ACC112 (cell line): ENCODE measurements around the gene UBA3.
A peak's percentile ranks its signal among the peaks of the same experiment; 100 is the strongest.

Experiments
- H2AFZ ChIP-seq: fragments of 200-600 bp; sonication (generic); one replicate; pipeline ENCODE4 v1.6.0; 2017; ENCODE audit warnings: antibody characterized with exemption, low read length; ENCODE audit not compliant: unreplicated experiment
- H3K27ac ChIP-seq: fragments of 200-600 bp; sonication (generic); 2 replicates; pipeline ENCODE4 v1.5.1; 2014; ENCODE audit warnings: low read depth, mild to moderate bottlenecking, antibody characterized with exemption, low read length, moderate library complexity
- H3K27me3 ChIP-seq: fragments of 200-600 bp; sonication (generic); 2 replicates; pipeline ENCODE4 v1.6.1; 2014; ENCODE audit warnings: mild to moderate bottlenecking, antibody characterized with exemption, low read length, moderate library complexity, mixed read lengths; ENCODE audit not compliant: insufficient read depth
- H3K36me3 ChIP-seq: fragments of 200-600 bp; sonication (generic); 2 replicates; pipeline ENCODE4 v1.6.1; 2016; ENCODE audit warnings: mild to moderate bottlenecking, antibody characterized with exemption, low read length, moderate library complexity, mixed read lengths; ENCODE audit not compliant: insufficient read depth
- H3K4me1 ChIP-seq: fragments of 200-600 bp; sonication (generic); one replicate; pipeline ENCODE4 v1.6.1; 2016; ENCODE audit warnings: low read length, mixed read lengths; ENCODE audit not compliant: insufficient read depth, unreplicated experiment, control insufficient read depth
- H3K4me3 ChIP-seq: fragments of 200-600 bp; sonication (generic); 2 replicates; pipeline ENCODE4 v1.5.1; 2014; ENCODE audit warnings: mild to moderate bottlenecking, low read depth, low read length
- H3K79me2 ChIP-seq: fragments of 200-600 bp; sonication (generic); one replicate; pipeline ENCODE4 v1.6.0; 2016; ENCODE audit warnings: low read length; ENCODE audit not compliant: control insufficient read depth, unreplicated experiment, insufficient read depth

Gene UBA3

DNA sequence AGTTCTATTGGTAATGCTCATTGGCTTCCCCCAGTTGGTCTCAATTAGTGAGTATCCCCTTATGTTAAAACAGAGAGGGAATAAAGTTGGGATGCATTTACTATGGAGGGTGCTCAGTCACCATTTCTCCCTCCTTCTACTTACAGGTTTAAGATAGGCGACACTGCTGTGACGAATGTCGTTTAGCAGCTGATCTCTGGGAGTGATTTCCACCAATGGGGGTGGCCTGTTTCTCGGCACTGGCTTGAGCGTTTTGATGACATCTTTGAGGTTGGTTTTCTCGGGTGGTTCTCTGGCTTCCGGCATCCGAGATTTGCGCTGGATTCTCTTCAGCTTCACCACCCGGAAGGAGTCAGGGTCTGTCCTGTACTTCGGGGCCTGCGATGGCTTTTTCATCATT lies 38.4 kb upstream of the UBA3 start:
- Histone ChIP-seq H3K79me2 (no peaks in the 10 kb centered on the region), H3K4me1 (peaks cover 16% of the 10 kb centered on the region), H3K36me3 (no peaks in the 10 kb centered on the region), H3K27me3 (no peaks in the 10 kb centered on the region), H3K4me3 (no peak overlapping the region), H3K27ac (no peak overlapping the region), H2AFZ (no peak overlapping the region)

- no peak overlapping the region for H2AFZ ChIP-seq
- H3K79me2 ChIP-seq: no peaks in the 10 kb centered on the region
- H3K4me1 ChIP-seq: peaks cover 18% of the 10 kb centered on the region
- H3K27ac ChIP-seq: no peak overlapping the region
- no peak overlapping the region for H3K4me3 ChIP-seq
- no peaks in the 10 kb centered on the region for H3K27me3 ChIP-seq
- no peaks in the 10 kb centered on the region for H3K36me3 ChIP-seq
Observed at GRCh38 chr3:69116897-69117296, 36.7 kb upstream of the UBA3 start.

DNA sequence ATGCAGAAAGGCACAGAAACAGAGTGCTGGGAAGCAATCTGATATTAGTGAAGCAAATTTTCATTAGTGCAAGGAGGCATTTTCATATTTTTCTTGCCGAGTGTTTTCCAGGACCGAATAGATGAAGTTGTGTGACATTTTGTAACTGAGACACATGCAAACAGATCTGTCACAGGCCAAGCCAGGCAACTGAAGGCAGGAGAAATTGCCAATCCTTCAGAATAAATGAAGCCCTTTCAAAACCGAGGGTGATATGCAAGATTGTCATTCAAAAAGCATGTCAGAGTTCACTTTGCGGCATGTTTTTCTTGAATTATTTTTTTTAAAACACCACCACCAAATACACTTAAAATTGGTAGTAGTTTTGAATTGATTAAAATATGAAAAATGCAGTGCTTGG lies 36.0 kb upstream of the UBA3 start:
- Histone ChIP-seq H2AFZ (no peak overlapping the region), H3K4me1 (peaks cover 18% of the 10 kb centered on the region), H3K36me3 (no peaks in the 10 kb centered on the region), H3K27me3 (no peaks in the 10 kb centered on the region), H3K79me2 (no peaks in the 10 kb centered on the region), H3K4me3 (no peak overlapping the region), H3K27ac (no peak overlapping the region)

DNA sequence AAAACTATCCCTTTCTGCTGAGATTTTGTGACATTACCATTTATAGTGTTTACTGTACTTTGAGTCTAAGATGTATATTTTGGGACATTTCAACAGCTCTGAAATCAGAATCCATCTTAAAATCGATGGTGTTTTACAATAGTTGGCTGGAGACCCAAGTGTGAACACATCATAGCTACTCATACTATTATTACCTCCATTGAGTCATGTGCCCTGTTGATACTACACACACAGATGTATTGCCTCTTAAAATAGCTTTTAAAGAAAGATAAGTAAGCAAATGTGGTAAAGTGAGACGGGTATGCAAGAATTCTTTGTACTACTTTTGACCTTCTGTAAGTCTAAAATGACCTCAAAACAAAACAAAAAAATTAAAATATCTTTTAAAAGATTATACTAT lies 35.6 kb upstream of the UBA3 start:
- Histone ChIP-seq H3K36me3 (no peaks in the 10 kb centered on the region), H3K4me1 (peaks cover 18% of the 10 kb centered on the region), H3K79me2 (no peaks in the 10 kb centered on the region), H3K4me3 (no peak overlapping the region), H3K27ac (no peak overlapping the region), H3K27me3 (no peaks in the 10 kb centered on the region), H2AFZ (no peak overlapping the region)

- Histone ChIP-seq H2AFZ (no peak overlapping the region), H3K4me1 (peaks cover 18% of the 10 kb centered on the region), H3K4me3 (no peak overlapping the region), H3K27ac (peak overlapping the region; percentile 14; the same call in 1 of the 2 replicates), H3K36me3 (no peaks in the 10 kb centered on the region), H3K79me2 (no peaks in the 10 kb centered on the region), H3K27me3 (no peaks in the 10 kb centered on the region)
Observed at GRCh38 chr3:69113536-69113935, 33.4 kb upstream of the UBA3 start.

GRCh38 chr3:69110941-69111546 lies 30.9 kb upstream of the UBA3 start:
- Histone ChIP-seq H3K4me3 (no peak overlapping the region), H2AFZ (no peak overlapping the region), H3K4me1 (peaks cover 25% of the 10 kb centered on the region), H3K27ac (no peak overlapping the region), H3K79me2 (no peaks in the 10 kb centered on the region), H3K36me3 (peaks cover 3% of the 10 kb centered on the region), H3K27me3 (no peaks in the 10 kb centered on the region)

- H3K36me3 ChIP-seq: peaks cover 16% of the 10 kb centered on the region
Observed at GRCh38 chr3:69108811-69109210, 28.6 kb upstream of the UBA3 start.

GRCh38 chr3:69107841-69108240 lies 27.7 kb upstream of the UBA3 start:
- no peaks in the 10 kb centered on the region for H3K27me3 ChIP-seq
- H3K4me3 ChIP-seq: no peak overlapping the region
- no peak overlapping the region for H3K27ac ChIP-seq
- H3K79me2 ChIP-seq: peaks cover 6% of the 10 kb centered on the region
- H3K36me3 ChIP-seq: peaks cover 23% of the 10 kb centered on the region
- peaks cover 32% of the 10 kb centered on the region for H3K4me1 ChIP-seq
- H2AFZ ChIP-seq: no peak overlapping the region

More at GRCh38 chr3:69108811-69109210, 28.6 kb upstream of the UBA3 start:
- no peaks in the 10 kb centered on the region for H3K27me3 ChIP-seq
- no peak overlapping the region for H2AFZ ChIP-seq
- H3K27ac ChIP-seq: no peak overlapping the region
- no peak overlapping the region for H3K4me3 ChIP-seq
- peaks cover 4% of the 10 kb centered on the region for H3K79me2 ChIP-seq
- H3K4me1 ChIP-seq: peaks cover 36% of the 10 kb centered on the region

- H3K79me2 ChIP-seq: peaks cover 23% of the 10 kb centered on the region
Observed at GRCh38 chr3:69105320-69105719, 25.2 kb upstream of the UBA3 start.

DNA sequence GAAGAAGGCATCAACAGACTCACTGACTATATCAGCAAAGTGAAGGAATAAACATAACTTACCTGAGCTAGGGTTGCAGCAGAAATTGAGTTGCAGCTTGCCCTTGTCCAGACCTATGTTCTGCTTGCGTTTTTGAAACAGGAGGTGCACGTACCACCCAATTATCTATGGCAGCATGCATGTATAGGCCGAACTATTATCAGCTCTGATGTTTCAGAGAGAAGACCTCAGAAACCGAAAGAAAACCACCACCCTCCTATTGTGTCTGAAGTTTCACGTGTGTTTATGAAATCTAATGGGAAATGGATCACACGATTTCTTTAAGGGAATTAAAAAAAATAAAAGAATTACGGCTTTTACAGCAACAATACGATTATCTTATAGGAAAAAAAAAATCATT lies 24.4 kb upstream of the UBA3 start:
- H3K27ac ChIP-seq: peak overlapping the region; percentile 84
- H3K4me1 ChIP-seq: peaks cover 32% of the 10 kb centered on the region
- H3K79me2 ChIP-seq: peaks cover 31% of the 10 kb centered on the region
- no peak overlapping the region for H2AFZ ChIP-seq
- peaks cover 36% of the 10 kb centered on the region for H3K36me3 ChIP-seq
- no peaks in the 10 kb centered on the region for H3K27me3 ChIP-seq
- H3K4me3 ChIP-seq: no peak overlapping the region

More at GRCh38 chr3:69105320-69105719, 25.2 kb upstream of the UBA3 start:
- peaks cover 36% of the 10 kb centered on the region for H3K36me3 ChIP-seq
- H2AFZ ChIP-seq: no peak overlapping the region
- peaks cover 32% of the 10 kb centered on the region for H3K4me1 ChIP-seq
- H3K27me3 ChIP-seq: no peaks in the 10 kb centered on the region
- H3K27ac ChIP-seq: peak overlapping the region; percentile 84
- H3K4me3 ChIP-seq: peak overlapping the region; percentile 50

GRCh38 chr3:69103123-69103522 lies 23.0 kb upstream of the UBA3 start:
- Histone ChIP-seq H3K4me3 (no peak overlapping the region), H3K27ac (no peak overlapping the region), H3K27me3 (no peaks in the 10 kb centered on the region), H3K36me3 (peaks cover 36% of the 10 kb centered on the region), H3K4me1 (peaks cover 32% of the 10 kb centered on the region), H2AFZ (no peak overlapping the region), H3K79me2 (peaks cover 40% of the 10 kb centered on the region)
